HG02973 (cell line): ENCODE results near the gene MMP23B.

Experiments
- ATAC-seq: cut with Tn5 transposase; IDR thresholded peaks from one replicate; pipeline ENCODE4 v1.9.1; 2021; ENCODE audit warnings: moderate library complexity; ENCODE audit not compliant: unreplicated experiment

MMP23B gene

GRCh38 chr1:1602304-1602967 lies 29.5 kb upstream of the MMP23B start:
- no peak for ATAC-seq

- no peak for ATAC-seq
These were observed 28.9 kb upstream of the MMP23B start for GRCh38 chr1:1602968-1603506.

GRCh38 chr1:1603671-1604373 lies 28.2 kb upstream of the MMP23B start:
- ATAC-seq, result no peak

GRCh38 chr1:1604374-1605033 lies 27.5 kb upstream of the MMP23B start:
- no peak for ATAC-seq

- ATAC-seq, result no peak
These were observed 26.9 kb upstream of the MMP23B start for GRCh38 chr1:1605034-1605591.

- ATAC-seq, result no peak
These were observed 26.2 kb upstream of the MMP23B start for GRCh38 chr1:1605724-1606123.

GRCh38 chr1:1606232-1606631 lies 25.7 kb upstream of the MMP23B start:
- ATAC-seq, result no peak

- no peak for ATAC-seq
These were observed 22.0 kb upstream of the MMP23B start for GRCh38 chr1:1609822-1610485.

- ATAC-seq, result no peak
These were observed 21.2 kb upstream of the MMP23B start for GRCh38 chr1:1610796-1611195.

- ATAC-seq, result no peak
These were observed 19.9 kb upstream of the MMP23B start for GRCh38 chr1:1612104-1612400.

- no peak for ATAC-seq
These were observed 18.4 kb upstream of the MMP23B start for GRCh38 chr1:1613509-1614082.

- ATAC-seq, result no peak
These were observed 17.6 kb upstream of the MMP23B start for GRCh38 chr1:1614204-1614953.

- no peak for ATAC-seq
These were observed 17.1 kb upstream of the MMP23B start for GRCh38 chr1:1614954-1615255.

- peak; percentile 67 for ATAC-seq
These were observed 16.5 kb upstream of the MMP23B start, which contains the start of gene MIB2 for GRCh38 chr1:1615256-1616044. Gene MIB2 (plus strand): TSS chr1:1615500. CDS start chr1:1623453, 7,953 bp downstream.

- ATAC-seq, result peak; percentile 23
These were observed 15.8 kb upstream of the MMP23B start for GRCh38 chr1:1616045-1616790.

GRCh38 chr1:1616838-1617237 lies 15.1 kb upstream of the MMP23B start:
- ATAC-seq, result no peak

GRCh38 chr1:1617516-1617915 lies 14.5 kb upstream of the MMP23B start:
- ATAC-seq, result no peak

GRCh38 chr1:1617925-1618324 lies 14.0 kb upstream of the MMP23B start:
- no peak for ATAC-seq
